ENCODE results near the gene ADGRV1.

DNA sequence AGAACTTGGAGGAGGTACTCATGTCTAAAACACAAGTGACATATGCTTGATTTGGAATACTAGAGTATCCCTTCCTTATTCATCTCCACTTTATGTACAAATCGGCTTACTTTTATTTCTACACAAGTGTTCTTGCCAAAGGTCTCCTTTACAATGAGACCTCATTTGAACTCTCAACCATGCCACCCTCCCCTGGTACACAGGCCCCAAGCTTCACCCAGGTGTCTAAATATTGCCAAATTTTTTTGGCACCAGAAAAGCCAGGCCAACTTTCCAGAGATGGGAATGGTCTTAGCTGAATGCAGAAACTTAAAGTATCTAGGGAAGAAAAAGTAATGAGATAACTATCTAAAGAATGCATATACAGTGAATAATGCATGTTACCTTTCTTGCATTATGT lies 48.2 kb upstream of the ADGRV1 start:
- TF ChIP-seq, protein P1, sequence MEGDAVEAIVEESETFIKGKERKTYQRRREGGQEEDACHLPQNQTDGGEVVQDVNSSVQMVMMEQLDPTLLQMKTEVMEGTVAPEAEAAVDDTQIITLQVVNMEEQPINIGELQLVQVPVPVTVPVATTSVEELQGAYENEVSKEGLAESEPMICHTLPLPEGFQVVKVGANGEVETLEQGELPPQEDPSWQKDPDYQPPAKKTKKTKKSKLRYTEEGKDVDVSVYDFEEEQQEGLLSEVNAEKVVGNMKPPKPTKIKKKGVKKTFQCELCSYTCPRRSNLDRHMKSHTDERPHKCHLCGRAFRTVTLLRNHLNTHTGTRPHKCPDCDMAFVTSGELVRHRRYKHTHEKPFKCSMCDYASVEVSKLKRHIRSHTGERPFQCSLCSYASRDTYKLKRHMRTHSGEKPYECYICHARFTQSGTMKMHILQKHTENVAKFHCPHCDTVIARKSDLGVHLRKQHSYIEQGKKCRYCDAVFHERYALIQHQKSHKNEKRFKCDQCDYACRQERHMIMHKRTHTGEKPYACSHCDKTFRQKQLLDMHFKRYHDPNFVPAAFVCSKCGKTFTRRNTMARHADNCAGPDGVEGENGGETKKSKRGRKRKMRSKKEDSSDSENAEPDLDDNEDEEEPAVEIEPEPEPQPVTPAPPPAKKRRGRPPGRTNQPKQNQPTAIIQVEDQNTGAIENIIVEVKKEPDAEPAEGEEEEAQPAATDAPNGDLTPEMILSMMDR (IDR thresholded peaks at IDR 0.05; ENCODE audit: poor library complexity, severe bottlenecking), result no peak
- TF ChIP-seq POLR2AphosphoS5 (IDR thresholded peaks at IDR 0.05) (no peak), TAF1 (IDR thresholded peaks at IDR 0.05; ENCODE audit: low read depth) (no peak), MXI1 (conservative IDR thresholded peaks at IDR 0.05; ENCODE audit: poor library complexity, severe bottlenecking) (no peak), EZH2 (IDR thresholded peaks at IDR 0.05; ENCODE audit: borderline replicate concordance, insufficient read depth, low read length, poor library complexity, severe bottlenecking) (no peak)
- TF ChIP-seq, protein P2, sequence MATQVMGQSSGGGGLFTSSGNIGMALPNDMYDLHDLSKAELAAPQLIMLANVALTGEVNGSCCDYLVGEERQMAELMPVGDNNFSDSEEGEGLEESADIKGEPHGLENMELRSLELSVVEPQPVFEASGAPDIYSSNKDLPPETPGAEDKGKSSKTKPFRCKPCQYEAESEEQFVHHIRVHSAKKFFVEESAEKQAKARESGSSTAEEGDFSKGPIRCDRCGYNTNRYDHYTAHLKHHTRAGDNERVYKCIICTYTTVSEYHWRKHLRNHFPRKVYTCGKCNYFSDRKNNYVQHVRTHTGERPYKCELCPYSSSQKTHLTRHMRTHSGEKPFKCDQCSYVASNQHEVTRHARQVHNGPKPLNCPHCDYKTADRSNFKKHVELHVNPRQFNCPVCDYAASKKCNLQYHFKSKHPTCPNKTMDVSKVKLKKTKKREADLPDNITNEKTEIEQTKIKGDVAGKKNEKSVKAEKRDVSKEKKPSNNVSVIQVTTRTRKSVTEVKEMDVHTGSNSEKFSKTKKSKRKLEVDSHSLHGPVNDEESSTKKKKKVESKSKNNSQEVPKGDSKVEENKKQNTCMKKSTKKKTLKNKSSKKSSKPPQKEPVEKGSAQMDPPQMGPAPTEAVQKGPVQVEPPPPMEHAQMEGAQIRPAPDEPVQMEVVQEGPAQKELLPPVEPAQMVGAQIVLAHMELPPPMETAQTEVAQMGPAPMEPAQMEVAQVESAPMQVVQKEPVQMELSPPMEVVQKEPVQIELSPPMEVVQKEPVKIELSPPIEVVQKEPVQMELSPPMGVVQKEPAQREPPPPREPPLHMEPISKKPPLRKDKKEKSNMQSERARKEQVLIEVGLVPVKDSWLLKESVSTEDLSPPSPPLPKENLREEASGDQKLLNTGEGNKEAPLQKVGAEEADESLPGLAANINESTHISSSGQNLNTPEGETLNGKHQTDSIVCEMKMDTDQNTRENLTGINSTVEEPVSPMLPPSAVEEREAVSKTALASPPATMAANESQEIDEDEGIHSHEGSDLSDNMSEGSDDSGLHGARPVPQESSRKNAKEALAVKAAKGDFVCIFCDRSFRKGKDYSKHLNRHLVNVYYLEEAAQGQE (IDR thresholded peaks at IDR 0.05; ENCODE audit: borderline replicate concordance), result no peak

All from neural cell (in vitro differentiated cells).